H9 (cell line): ENCODE results near the gene EPB41L5. TPM values are rescaled to one million over a fixed set of nuclear protein-coding genes. Genes with fewer than 3 reads are reported as not detected.

Source experiments
- DNase-seq: peaks from one replicate; pipeline ENCODE4 v3.0.0-alpha.2; 2017
- H2AFZ ChIP-seq: one replicate; pipeline ENCODE4 v1.6.1; 2013; ENCODE audit warnings: mild to moderate bottlenecking, low read length, control low read depth, moderate library complexity
- H2AK5ac ChIP-seq: 2 replicates; pipeline ENCODE4 v1.6.1; 2013; ENCODE audit warnings: low read length, control low read depth, mixed read lengths; ENCODE audit not compliant: insufficient read length
- H2BK120ac ChIP-seq: one replicate; pipeline ENCODE4 v1.6.1; 2013; ENCODE audit warnings: low read depth, mild to moderate bottlenecking, low read length, control low read depth, inconsistent platforms; ENCODE audit not compliant: poor library complexity, severe bottlenecking
- H2BK12ac ChIP-seq: 2 replicates; pipeline ENCODE4 v1.6.1; 2013; ENCODE audit warnings: low read length, control low read depth, mixed read lengths, low read depth; ENCODE audit not compliant: insufficient read length
- H2BK15ac ChIP-seq: 2 replicates; pipeline ENCODE4 v1.6.1; 2013; ENCODE audit warnings: low read depth, low read length, control low read depth
- H2BK20ac ChIP-seq: one replicate; pipeline ENCODE4 v1.6.1; 2013; ENCODE audit warnings: low read depth, mild to moderate bottlenecking, low read length, control low read depth, inconsistent platforms; ENCODE audit not compliant: poor library complexity, severe bottlenecking
- H2BK5ac ChIP-seq: 2 replicates; pipeline ENCODE4 v1.6.1; 2013; ENCODE audit warnings: low read length, control low read depth, mixed read lengths; ENCODE audit not compliant: insufficient read length
- H3K14ac ChIP-seq: 2 replicates; pipeline ENCODE4 v1.6.1; 2013; ENCODE audit warnings: low read length, control low read depth; ENCODE audit not compliant: insufficient read depth
- H3K18ac ChIP-seq: 2 replicates; pipeline ENCODE4 v1.6.1; 2013; ENCODE audit warnings: low read depth, mild to moderate bottlenecking, mixed read lengths, low read length, control low read depth; ENCODE audit not compliant: insufficient read length
- H3K23ac ChIP-seq: 2 replicates; pipeline ENCODE4 v1.6.1; 2013; ENCODE audit warnings: low read length, control low read depth, mixed read lengths, low read depth; ENCODE audit not compliant: insufficient read length
- H3K23me2 ChIP-seq: 2 replicates; pipeline ENCODE4 v1.6.1; 2013; ENCODE audit warnings: low read depth, mild to moderate bottlenecking, mixed read lengths, low read length, control low read depth; ENCODE audit not compliant: insufficient read length, poor library complexity, severe bottlenecking
- H3K27ac ChIP-seq: 2 replicates; pipeline ENCODE4 v1.5.1; 2013; ENCODE audit warnings: low read length, control low read depth, mixed read lengths, low read depth; ENCODE audit not compliant: insufficient read length
- H3K27me3 ChIP-seq: 2 replicates; pipeline ENCODE4 v1.6.1; 2013; ENCODE audit warnings: low read length, control low read depth, inconsistent platforms; ENCODE audit not compliant: insufficient read depth
- H3K4ac ChIP-seq: 2 replicates; pipeline ENCODE4 v1.6.1; 2013; ENCODE audit warnings: low read depth, mild to moderate bottlenecking, control low read depth, inconsistent platforms, low read length, moderate library complexity
- H3K4me1 ChIP-seq: 2 replicates; pipeline ENCODE4 v1.6.1; 2013; ENCODE audit warnings: low read length, control low read depth, inconsistent platforms; ENCODE audit not compliant: insufficient read depth
- H3K4me2 ChIP-seq: 2 replicates; pipeline ENCODE4 v1.6.1; 2013; ENCODE audit warnings: low read length, control low read depth, mixed read lengths; ENCODE audit not compliant: insufficient read length, insufficient read depth
- H3K56ac ChIP-seq: 2 replicates; pipeline ENCODE4 v1.6.1; 2013; ENCODE audit warnings: low read depth, mild to moderate bottlenecking, mixed read lengths, low read length, control low read depth; ENCODE audit not compliant: insufficient read length
- H3K79me1 ChIP-seq: 2 replicates; pipeline ENCODE4 v1.6.1; 2013; ENCODE audit warnings: low read depth, mild to moderate bottlenecking, moderate library complexity, low read length, control low read depth, inconsistent platforms; ENCODE audit not compliant: insufficient read depth, poor library complexity, severe bottlenecking
- H3K79me2 ChIP-seq: 2 replicates; pipeline ENCODE4 v1.6.1; 2013; ENCODE audit warnings: low read length, control low read depth, inconsistent platforms; ENCODE audit not compliant: insufficient read depth
- H3K9ac ChIP-seq: 2 replicates; pipeline ENCODE4 v1.6.1; 2013; ENCODE audit warnings: low read length, control low read depth, mixed read lengths; ENCODE audit not compliant: insufficient read length; ENCODE audit errors: extremely low read depth
- H3K9me3 ChIP-seq: one replicate; pipeline ENCODE4 v1.6.1; 2013; ENCODE audit warnings: low read depth, low read length, inconsistent platforms; ENCODE audit not compliant: control insufficient read depth
- H3T11ph ChIP-seq: one replicate; pipeline ENCODE4 v1.6.1; 2013; ENCODE audit warnings: mild to moderate bottlenecking, low read length, control low read depth, inconsistent platforms
- H4K20me1 ChIP-seq: one replicate; pipeline ENCODE4 v1.6.1; 2013; ENCODE audit not compliant: control insufficient read depth, insufficient read length, insufficient read depth
- H4K5ac ChIP-seq: 2 replicates; pipeline ENCODE4 v1.6.1; 2013; ENCODE audit warnings: low read depth, mild to moderate bottlenecking, mixed read lengths, low read length, control low read depth; ENCODE audit not compliant: insufficient read length
- H4K8ac ChIP-seq: replicated peaks from 2 replicates; pipeline ENCODE4 v1.6.1; 2013; ENCODE audit warnings: low read length, control low read depth, mixed read lengths, low read depth; ENCODE audit not compliant: insufficient read length
- H4K91ac ChIP-seq: 2 replicates; pipeline ENCODE4 v1.6.1; 2013; ENCODE audit warnings: low read depth, mild to moderate bottlenecking, moderate library complexity, mixed read lengths, low read length, control low read depth; ENCODE audit not compliant: insufficient read length
- H3K27ac Mint-ChIP-seq, 3 experiments: 2 replicates in 2 of 3; 3 replicates in 1 of 3; pipeline ENCODE4 v1.8.0; 2020 to 2021; ENCODE audit warnings: mixed read lengths in 3 of 3, mild to moderate bottlenecking in 1 of 3, moderate library complexity in 1 of 3
- H3K27me3 Mint-ChIP-seq: 2 replicates; pipeline ENCODE4 v1.8.0; 2021; ENCODE audit warnings: low read depth, mild to moderate bottlenecking, moderate library complexity, mixed read lengths
- H3K36me3 Mint-ChIP-seq, 3 experiments: 2 replicates in 2 of 3; 3 replicates in 1 of 3; pipeline ENCODE4 v1.8.0; 2020 to 2021; ENCODE audit warnings: low read depth in 3 of 3, mixed read lengths in 3 of 3; ENCODE audit not compliant: insufficient read depth in 1 of 3
- H3K4me1 Mint-ChIP-seq, 2 experiments: 2 replicates each; pipeline ENCODE4 v1.8.0; 2020; ENCODE audit warnings: mixed read lengths in 2 of 2
- H3K4me3 Mint-ChIP-seq, 2 experiments: 2 replicates in 1 of 2; 3 replicates in 1 of 2; pipeline ENCODE4 v1.8.0; 2020 to 2021; ENCODE audit warnings: mild to moderate bottlenecking in 2 of 2, mixed read lengths in 2 of 2, moderate library complexity in 1 of 2
- H3K9me3 Mint-ChIP-seq, 2 experiments: 2 replicates in 1 of 2; 3 replicates in 1 of 2; pipeline ENCODE4 v1.8.0; 2020; ENCODE audit warnings: mild to moderate bottlenecking in 2 of 2, mixed read lengths in 2 of 2, moderate library complexity in 1 of 2
- CTCF ChIP-seq: fragments of 200-600 bp; sonication (generic); conservative IDR thresholded peaks from 3 replicates; pipeline ENCODE4 v1.8.0; 2021; ENCODE audit warnings: antibody characterized with exemption, mild to moderate bottlenecking
- WGBS: extraction: QIAGEN DNeasy Blood & Tissue Kit; methylation state at CpG from one replicate; pipeline ENCODE4 v1.1.7; 2013; ENCODE audit warnings: missing lambda C conversion rate, low lambda C conversion rate, mixed read lengths; ENCODE audit not compliant: insufficient read length; ENCODE audit errors: extremely low coverage; 5-methylcytosine and 5-hydroxymethylcytosine counted together
- total RNA-seq: library from RNA; stranded (reverse); gene quantifications from 2 replicates; pipeline ENCODE4 v1.2.1, GENCODE V29; 2021

EPB41L5 gene
- total RNA-seq, 1 experiment from 2014 or later, result 40.4 TPM

- Mint-ChIP-seq H3K9me3 (peaks cover 5% of the 10 kb centered on the region in 2 experiments; a peak in 4 of 5 replicates), H3K27me3 (no peaks in the 10 kb centered on the region; the same call in 1 of the 2 replicates), H3K36me3 (peaks cover 0 to 4% (median 4%) of the 10 kb centered on the region in 3 experiments; a peak in 3 of 7 replicates), H3K27ac (no peak overlapping the region), H3K4me1 (no peaks in the 10 kb centered on the region), H3K4me3 (no peak overlapping the region)
- Histone ChIP-seq H3K14ac (no peak overlapping the region), H2BK5ac (no peak overlapping the region), H3K4me1 (no peaks in the 10 kb centered on the region), H2AFZ (no peak overlapping the region), H3T11ph (no peak overlapping the region), H2AK5ac (no peak overlapping the region), H4K91ac (no peak overlapping the region), H3K4me2 (no peak overlapping the region), H2BK20ac (no peak overlapping the region), H4K8ac (no peak overlapping the region), H3K56ac (no peak overlapping the region), H3K23ac (no peak overlapping the region), H3K9me3 (no peaks in the 10 kb centered on the region), H4K20me1 (no peaks in the 10 kb centered on the region), H2BK15ac (no peak overlapping the region), H3K9ac (no peak overlapping the region), H3K27ac (no peak overlapping the region), H3K79me2 (no peaks in the 10 kb centered on the region), H3K27me3 (no peaks in the 10 kb centered on the region), H2BK12ac (no peak overlapping the region), H3K23me2 (no peaks in the 10 kb centered on the region), H4K5ac (no peak overlapping the region), H3K79me1 (no peaks in the 10 kb centered on the region), H3K4ac (no peak overlapping the region), H3K18ac (no peak overlapping the region), H2BK120ac (no peak overlapping the region)
- TF ChIP-seq CTCF, result no peak
- no peak for DNase-seq
- WGBS, result no CpG with 5 or more reads among the region's 3 CpGs
These were observed 29.8 kb upstream of the EPB41L5 start for GRCh38 chr2:119983108-119983507.
